Hepatocyte (in vitro differentiated cells): ENCODE results near the gene BCKDK.

Experiments
- CTCF ChIP-seq: fragments of 200-600 bp; sonication (generic); IDR thresholded peaks from 2 replicates; pipeline ENCODE4 v1.5.1; 2016; ENCODE audit warnings: antibody characterized with exemption, mild to moderate bottlenecking; ENCODE audit not compliant: poor library complexity
- EZH2 ChIP-seq: fragments of 200-600 bp; sonication (generic); IDR thresholded peaks from 2 replicates; pipeline ENCODE4 v1.6.1; 2016; ENCODE audit warnings: antibody characterized with exemption, mild to moderate bottlenecking, borderline replicate concordance
- EZH2phosphoT487 ChIP-seq: fragments of 200-600 bp; sonication (generic); IDR thresholded peaks from one replicate; pipeline ENCODE4 v1.6.1; 2018; ENCODE audit warnings: antibody characterized with exemption, mild to moderate bottlenecking, low read depth, moderate library complexity; ENCODE audit not compliant: unreplicated experiment, severe bottlenecking

DNA sequence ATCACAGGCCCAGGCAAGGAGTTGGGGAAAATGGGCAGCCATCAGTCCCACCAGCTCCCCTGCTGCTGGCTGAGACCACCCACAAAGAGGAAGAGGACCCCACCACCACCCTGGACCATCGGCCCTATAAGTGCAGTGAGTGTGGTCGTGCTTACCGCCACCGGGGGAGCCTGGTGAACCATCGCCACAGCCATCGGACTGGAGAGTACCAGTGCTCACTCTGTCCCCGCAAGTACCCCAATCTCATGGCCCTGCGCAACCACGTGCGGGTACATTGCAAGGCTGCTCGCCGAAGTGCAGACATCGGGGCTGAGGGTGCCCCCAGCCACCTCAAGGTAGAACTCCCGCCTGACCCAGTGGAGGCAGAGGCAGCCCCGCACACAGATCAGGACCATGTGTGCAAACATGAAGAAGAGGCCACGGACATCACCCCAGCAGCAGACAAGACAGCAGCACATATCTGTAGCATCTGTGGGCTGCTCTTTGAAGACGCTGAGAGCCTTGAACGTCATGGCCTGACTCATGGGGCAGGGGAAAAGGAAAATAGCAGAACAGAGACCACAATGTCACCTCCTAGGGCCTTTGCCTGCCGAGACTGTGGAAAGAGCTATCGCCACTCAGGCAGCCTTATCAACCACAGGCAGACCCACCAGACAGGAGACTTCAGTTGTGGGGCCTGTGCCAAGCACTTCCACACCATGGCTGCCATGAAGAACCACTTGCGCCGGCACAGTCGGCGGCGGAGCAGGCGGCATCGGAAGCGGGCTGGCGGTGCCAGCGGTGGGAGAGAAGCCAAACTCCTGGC is 30.4 kb upstream of the BCKDK start:
- no peak for TF ChIP-seq CTCF
- no peak for TF ChIP-seq EZH2
- TF ChIP-seq EZH2phosphoT487 = no peak
